DMS153 (cell line): Measurements from ENCODE around the gene MEPCE.

Source experiments
- DNase-seq: peaks from one replicate; lab custom pipeline; 2025; lab: John Stamatoyannopoulos, UW

The MEPCE gene

GRCh38 chr7:100483090-100483721 lies 53.6 kb downstream of the MEPCE start:
- no peak for DNase-seq
